Stimulated activated CD4-positive, alpha-beta T cell treated with anti-CD3 and anti-CD28 coated beads, Interleukin-1b, Interleukin-23, amount 100 ng/mL, for 24 hours (primary cell): ENCODE results near the gene ROR2.

ENCODE experiments used
- DNase-seq, 4 experiments: peaks; one replicate each; pipeline ENCODE4 v3.0.0-alpha.2; 2020; ENCODE audit warnings: low read depth in 4 of 4, low spot score in 1 of 4

ROR2 gene

DNA sequence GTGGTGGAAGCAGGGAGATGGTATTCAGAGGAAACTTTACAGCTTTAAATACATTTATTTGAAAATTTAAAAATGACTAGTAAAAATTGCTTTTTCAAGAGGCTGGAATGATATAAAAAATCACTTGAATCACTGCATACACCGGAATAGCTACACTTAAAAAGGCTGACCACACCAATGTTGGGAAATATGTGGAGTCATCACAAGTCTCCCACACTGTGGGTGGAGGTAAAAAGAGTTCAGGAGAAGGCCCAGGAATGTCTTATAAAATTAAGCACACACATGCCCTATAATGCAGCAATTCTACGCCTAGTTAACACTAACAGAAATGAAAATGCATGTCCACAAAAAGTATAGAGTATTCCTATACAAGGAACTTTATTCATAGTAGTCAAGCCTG lies 198.1 kb downstream of the ROR2 start:
- DNase-seq, result no peak

DNA sequence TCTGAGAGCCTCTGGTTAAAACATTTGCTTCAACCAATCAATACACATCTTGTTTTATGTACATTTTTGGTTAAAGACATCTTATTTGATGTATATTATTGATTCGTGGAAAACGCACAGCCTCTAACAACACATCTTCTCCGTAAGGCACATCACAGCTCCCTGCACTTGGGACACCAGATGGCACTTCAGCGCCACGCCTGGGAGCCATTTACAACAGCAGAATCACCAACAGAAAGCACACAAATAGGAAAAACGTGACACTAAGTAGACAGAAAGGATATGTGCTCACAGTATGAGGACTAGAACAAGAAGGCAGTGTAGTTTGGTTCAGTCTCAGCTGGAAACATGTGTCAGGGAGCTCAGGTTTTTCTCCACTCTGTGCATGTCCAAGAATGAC lies 199.7 kb downstream of the ROR2 start:
- DNase-seq, result no peak

DNA sequence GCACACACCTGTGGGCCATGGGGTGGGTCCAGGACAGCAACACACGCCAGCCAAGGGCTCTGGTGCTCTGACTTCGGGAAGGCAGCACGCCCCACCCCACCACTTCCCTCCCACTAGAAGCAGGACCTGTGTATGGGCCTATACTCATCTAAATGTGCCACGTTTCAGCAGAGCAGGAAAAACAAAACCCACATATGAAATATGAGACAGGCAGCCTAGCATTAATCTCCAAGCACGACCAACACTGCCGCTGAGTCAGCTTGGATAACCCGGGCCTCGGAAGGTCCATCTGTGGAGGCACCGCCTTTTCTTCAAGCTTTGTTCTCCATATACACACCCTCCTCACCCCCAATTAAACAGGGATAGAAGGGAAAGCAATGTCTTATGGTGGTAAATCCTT lies 203.1 kb downstream of the ROR2 start:
- no peak for DNase-seq

DNA sequence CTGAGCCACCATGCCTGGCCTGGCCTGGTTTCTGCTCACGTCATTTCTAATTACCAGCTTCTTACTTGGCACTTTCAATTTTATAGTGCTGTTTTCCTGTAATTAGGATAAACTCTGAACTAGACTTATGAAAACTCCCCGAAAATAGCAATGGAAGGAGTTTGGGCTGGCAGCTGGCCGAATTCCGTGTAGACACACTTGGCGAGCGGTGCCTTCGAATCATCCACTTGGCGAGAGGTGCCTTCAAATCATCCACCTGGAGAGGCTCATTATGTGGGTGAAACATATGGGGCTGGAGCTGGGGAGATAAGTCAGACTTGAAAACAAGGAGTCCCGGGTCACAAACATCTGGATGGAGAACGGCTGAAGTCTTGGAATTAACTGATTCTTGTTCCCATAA lies 203.7 kb downstream of the ROR2 start:
- no peak for DNase-seq

DNA sequence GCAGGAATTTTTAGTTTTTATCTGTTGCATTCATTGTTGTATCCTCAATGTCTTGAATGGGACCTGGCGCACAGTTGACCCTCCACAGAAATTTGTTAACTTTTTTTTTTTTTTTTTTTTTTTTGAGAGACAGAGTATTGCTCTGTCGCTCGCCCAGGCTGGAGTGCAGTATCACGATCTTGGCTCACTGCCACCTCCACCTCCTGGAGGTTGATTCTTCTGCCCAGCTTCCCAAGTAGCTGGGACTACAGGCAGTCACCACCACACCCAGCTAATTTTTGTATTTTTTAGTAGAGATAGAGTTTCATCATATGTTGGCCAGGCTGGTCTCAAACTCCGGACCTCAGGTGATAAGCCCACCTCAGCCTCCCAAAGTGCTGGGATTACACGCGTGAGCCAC lies 205.9 kb downstream of the ROR2 start:
- DNase-seq, result no peak

DNA sequence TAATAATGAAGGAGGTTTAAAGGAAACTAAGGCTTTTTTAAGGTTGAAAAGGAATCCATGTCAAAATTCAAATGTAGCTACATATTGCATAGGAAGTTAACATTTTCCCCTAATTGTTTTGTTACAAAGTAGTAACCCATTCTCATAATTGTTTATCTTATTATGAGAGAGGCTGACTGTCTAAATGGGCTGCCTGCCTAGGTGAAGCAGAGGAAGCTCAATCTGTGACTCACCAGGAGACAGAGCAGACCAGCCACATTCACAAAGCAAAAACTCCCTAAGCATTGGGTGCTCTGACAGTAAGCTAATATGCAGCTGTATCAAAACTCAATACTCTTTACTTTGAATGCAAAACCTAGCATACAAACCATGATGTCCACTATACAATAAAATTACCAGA lies 208.5 kb downstream of the ROR2 start:
- no peak for DNase-seq

DNA sequence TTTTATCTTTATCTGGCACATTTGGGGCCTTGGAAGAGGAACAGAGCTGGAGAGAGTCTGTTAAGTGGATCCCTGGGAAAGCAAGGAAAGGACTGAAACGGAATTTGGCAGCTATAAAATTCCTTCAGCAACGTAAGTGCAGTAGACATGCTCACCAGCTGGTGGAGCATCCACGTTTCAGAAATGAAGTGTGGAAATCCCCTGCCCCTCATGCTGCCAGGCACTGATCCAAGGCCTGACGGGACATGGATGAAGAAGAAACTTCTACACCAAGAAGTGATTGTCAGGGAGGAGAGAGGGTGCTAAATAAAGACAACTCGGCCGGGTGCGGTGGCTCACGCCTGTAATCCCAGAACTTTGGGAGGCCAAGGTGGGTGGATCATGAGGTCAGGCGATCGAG lies 209.3 kb downstream of the ROR2 start:
- no peak for DNase-seq

DNA sequence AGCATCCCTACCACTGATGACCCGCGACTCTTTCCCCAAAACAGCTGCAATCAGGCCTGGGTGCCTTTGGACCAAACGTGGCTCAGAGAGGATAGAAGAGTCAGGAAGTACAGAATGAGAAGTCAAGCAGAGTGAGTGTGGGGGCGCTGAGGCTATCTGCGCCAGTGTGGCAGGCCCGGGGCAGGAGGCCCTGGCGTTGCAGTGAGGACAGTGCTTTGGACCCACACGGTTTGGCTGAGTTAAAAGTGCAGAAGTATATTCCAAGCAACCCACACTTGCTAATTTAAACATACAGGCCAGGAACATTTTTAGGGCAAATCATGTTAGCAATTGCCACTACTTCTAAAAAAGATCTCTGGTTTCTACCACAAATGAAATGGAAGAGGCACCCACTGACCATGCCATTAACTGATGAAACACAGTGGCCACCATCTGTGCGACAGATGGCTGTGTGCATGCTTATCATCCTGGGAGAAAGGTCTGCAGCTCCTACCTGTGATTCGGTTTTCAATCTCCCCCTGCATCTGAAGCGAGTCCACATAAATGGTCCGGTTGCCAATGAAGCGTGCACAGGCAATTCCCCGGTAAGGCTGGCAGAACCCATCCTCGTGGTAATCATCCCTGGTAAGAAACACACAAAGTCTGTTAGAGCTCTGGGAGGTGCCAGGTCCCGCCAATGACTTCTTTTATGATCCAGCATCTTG lies 213.0 kb downstream of the ROR2 start:
- DNase-seq, result no peak

DNA sequence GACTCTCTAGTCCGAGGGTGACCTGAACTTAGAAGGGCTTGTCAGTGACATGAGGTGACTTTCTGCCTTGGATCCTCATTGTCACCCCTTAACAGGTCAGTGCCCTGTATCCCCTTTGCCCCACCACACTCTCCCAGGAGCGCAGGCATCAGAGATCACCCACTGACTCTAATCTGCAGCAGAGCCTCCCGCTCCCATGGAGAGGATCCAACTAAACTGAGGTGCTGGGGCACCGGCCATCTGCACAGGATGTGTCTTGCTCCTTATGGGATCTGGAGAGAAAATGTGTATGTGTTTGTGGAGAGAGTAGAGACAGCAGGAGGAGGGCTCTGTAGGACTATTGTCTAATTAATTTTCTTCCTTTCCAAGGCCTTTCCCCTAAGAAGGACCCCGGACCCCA lies 213.7 kb downstream of the ROR2 start:
- DNase-seq, result no peak

DNA sequence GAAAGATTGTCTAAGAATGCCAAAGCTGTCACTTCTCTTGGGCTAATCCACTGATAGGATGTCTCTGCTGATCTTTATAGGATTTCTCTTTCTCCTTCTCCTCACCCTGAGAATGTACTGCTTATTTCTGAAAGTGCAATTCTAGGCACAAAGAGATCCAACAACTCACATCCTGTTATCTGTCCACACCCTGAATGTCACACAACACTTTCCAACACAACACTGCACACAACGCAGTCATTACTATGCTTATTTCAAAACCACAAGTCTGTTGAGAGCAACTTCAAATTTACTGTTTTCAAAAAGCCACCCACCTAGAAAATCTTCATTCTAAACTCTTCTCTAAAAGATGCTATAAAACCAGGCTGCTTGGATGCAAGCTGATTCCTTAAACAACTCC lies 215.0 kb downstream of the ROR2 start:
- DNase-seq, result no peak

DNA sequence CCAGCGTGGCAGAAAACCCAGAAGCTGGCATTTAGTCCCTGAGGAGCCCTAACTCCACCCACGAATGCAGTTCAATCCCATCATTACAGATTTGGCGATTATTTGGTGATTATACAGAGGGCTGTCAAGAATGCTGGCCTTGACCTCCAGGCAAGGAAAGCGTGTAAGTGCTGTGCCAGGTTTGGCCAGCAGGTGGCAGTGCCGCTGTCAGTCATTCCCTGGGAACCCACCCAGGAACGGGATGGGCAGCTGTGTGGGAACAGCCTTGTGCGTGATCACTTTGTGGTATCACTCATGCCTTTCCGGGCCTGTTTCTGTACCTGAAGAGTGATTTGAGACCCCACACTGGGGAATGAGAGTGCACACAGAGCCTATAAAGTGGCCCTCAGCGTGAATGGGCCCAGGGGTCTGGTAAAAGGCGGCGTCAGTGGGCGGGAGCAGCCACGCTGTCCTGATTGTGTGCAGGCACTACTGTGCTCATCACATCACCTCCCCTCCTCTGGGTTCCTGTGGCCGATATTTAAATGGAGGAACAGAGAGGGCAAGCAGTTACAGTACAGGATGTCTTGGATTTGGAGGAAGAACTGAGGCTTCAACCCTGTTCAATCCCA lies 215.6 kb downstream of the ROR2 start:
- DNase-seq, result peak; percentile 35 to 54 (median 46)

DNA sequence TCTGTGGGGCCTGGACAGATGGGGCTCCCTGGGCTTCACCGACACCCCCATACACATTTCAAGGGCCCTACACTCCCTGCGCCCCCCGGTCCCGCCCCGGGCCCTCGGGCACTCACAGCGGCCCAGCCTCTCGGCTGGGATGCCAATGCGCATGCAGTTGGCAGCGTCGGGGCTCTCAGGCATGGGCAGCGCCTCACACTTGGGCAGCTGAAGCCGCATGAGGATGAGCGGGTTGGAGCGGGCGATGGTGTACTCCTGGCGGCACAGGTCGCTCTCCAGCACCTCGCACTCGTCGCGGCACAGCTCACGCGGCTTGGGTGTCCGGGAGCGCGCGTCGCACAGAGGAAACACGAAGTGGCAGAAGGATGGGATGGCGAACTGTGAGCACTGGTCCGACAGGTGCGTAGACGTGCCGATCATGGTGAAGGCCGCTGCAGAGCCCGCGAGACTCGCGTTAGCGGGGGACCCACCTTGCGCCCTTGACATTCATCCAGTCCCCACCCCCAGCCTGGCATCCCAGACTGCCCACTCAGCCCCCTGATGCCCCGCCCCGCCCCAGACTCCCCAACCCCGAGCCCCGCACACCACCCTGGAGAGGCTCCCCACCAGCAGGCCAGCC lies 216.9 kb downstream of the ROR2 start:
- no peak for DNase-seq

DNA sequence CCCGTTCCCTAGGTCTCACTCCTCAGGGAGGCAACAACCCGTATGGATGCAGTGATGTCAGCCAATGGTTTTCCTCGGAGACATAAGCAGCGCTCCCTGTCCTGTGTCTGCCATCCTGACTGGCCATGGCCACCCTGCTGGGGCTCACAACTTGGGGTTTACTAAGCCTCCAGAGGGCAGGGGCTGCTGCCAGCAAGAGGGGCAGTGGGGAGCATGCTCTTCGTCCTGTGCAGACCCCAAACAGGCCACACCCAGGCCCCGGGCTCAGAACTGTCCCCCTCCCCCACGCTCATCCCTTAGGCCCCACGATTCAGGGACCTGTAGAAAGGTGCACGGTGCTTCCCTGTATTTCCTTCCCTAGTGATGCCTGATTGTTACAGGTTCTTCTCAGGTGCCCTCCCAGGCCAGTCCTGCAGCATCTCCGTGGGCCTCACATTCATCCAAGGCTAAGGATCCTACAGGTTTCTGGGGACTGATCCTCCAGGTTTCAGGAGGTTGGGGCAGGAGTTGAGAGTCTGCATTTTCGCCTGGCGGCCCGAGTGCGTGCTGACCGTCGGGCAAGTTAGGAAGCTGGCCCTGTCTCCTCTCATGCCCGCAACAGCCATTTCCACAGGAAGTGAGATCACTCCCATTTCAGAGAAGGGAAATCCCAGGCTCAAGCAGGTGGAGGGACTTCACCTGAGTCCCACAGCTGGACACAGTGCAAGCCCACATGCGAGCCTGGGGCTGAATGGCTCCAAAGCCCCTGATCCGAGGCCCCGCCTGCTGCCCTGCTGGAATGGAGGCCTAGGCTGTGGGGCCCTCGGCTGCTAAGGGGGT lies 217.6 kb downstream of the ROR2 start:
- DNase-seq, result no peak

DNA sequence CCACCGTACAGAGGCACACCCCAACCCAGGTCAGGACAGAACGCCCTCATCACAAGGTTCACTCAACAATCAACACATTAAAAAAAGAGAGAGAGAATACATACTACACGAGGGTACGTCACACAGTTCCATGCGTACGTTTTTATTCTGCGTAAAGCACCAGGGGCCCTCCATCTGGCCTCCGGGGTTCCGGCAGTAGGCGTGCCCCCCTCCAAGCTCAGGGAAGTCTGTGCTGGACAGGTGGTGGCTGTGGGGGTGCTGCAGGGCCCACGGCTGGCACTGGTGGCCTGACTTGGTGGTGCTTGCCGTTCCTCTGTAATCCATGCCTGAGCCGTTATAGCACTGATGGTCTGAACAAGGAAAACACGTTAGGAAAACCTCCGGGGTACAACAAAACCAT lies 219.2 kb downstream of the ROR2 start:
- DNase-seq, result no peak

DNA sequence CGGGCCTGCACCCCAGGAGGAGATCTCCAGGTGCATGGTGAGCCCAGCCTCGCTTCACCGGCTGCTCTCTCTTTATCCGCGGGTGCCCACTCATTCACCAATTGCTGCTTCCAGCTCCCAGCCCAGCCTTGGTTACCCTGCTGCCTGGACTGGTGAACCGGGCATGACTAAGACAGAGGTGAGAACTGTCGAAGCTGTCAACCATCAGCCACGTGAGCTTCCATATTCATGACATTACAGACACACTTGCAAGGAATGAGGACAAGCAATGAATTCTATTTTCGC lies 220.5 kb downstream of the ROR2 start:
- DNase-seq, result no peak

DNA sequence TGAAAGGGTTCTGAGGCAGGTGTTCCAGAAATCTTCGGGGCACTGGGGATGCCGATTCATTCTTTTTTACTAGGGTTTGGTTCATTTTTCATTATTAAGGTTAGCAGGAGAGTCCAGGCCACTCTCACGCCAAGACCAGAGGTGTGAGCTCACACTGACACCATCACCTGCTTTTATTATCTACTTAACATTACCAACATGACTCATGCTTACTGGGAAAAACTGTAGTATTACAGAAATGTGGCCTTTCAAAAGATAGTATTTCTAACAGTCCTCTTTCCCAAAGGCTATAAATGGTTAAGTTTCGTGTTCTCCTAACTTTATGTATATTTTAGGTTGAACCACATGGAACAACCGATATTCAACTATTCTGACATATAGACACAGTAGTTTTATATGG lies 222.1 kb downstream of the ROR2 start:
- no peak for DNase-seq

DNA sequence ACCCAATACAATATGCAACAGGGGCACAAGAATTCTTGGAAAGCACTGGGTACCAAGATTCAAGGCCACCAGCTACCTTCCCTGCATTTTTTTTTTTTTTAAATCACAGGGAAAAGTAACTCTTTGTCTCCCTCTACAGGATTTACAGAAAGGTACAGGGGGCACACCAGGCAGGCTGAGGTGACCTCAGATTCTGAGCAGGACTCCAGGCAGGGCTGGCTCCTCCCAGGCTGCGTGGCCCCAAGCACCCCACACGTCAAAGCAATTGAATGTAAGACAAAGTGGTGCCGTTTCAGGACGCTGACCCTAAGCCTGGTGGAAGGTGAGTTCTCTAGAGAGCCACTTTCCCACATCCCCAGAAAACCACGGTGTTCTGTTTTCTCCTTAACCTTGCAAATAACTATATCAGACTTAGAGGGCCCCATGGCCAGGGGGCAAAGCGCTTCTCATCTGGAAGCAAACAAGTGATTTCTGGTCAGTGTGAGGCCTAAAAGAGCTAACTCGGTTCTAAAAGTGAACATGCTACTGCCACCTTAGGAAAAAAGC lies 222.6 kb downstream of the ROR2 start:
- peak in 1 of 4 experiments; percentile 7 for DNase-seq

DNA sequence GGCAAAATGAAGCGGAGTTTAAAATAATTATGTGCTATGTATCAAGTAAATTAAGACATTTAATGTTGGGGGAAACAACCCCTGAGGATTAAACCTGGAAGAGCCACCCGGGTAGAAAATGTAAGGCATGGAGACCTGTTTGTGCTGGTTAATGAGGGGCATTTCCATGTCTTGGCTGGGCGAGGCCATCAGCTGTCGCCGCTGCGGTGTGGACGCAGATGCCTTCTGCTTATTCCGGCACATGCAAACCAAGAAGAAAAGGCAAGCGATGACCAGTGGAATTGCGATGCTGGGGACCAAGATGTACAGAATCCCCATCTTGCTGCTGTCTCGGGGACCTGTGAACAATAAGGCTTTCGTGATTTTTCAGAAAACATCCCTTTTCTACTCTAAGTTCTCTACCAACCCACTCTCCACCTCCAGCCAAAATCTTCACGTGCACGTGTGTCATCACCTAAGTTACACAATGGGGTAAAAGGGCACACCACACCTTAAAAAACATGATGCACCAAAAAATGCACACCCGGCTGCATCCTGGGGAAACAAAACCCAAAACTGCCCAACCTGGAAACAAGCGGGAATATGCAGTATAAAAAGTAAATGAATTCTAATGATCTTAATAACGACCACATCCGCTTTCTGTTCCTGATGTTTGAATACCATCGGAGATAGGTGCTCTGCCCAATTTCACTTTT lies 223.5 kb downstream of the ROR2 start:
- no peak for DNase-seq

DNA sequence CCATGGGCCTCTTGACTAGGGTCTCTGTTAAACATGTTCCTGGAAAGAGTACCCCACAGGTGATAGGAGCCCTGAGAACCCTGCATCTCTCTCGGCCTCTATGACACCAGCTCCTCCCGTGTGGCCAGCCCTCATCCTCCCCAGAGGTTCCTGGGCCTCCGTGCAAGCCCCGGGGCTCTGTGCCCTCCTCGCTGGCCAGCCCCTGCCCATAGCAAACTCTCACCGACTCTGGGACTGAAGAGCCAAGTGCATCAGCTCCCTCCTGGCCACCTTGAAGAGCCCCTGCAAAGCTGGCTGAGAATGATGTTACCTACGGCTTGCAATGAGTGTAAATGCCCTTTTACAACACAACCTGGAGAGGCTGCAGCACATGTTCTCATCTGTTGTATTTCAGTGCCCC lies 224.4 kb downstream of the ROR2 start:
- DNase-seq, result no peak

DNA sequence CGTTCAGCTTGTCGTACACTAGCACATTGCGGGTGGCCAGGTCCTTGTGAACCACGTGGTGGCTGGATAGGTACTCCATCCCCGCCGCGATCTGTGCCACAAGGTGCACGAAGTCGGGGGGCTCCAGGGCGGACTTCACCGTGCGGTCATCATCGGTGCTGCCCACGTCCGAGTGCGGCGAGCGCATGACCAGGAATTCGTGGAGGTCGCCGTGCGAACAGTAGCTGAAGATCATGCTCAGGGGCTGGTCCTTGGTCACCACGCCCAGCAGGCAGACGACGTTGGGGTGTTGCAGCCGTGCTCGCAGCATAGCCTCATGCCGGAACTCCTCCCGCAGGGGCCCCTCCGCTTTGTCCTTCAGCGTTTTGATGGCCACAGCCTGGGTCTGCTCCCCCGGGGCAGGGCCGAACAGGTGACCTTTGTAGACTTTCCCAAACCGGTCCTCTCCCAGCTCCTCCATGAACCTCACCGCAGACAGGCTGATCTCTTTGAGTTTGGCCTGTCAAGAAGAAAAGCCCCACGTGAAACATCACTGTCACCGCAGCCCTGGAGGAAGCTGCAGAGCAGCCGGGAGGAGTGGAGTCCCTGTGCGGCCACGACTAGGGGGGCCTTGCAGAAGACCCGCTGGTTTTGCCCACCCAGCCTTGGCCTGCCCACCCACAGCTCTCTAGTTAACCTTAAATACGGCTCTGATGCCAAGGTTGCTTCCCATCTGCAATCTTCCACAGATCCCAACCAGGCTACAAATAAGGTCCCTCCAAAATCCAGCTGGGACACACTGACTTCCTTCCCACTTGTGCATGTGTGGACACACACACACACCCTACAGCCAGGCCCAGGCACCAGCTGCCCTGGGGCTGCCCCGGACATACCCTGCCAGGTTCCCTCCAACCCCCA lies 225.2 kb downstream of the ROR2 start:
- DNase-seq, result no peak
